ENCODE results near the gene CERS5.

DNA sequence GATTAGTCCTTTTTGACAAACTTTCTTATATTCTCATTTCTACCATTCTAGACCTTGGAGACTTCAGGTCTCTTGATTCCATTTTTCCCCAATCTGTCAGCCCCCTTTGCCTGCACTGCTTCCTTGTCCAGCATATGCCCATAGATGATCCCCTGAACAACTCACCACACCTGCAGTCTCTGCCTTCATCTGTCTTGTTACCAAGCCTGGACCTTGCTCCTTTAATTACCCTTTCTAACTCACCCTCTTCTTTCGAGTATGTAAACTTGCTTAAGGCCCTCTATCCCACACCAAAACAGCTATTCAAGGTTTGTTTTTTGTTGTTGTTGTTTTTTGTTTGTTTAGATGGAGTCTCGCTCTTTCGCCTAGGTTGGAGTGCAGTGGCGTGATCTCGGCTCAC lies 45.5 kb downstream of the CERS5 start:
- TF ChIP-seq EZH2 (IDR thresholded peaks at IDR 0.05), result no peak
- TF ChIP-seq, protein P1, sequence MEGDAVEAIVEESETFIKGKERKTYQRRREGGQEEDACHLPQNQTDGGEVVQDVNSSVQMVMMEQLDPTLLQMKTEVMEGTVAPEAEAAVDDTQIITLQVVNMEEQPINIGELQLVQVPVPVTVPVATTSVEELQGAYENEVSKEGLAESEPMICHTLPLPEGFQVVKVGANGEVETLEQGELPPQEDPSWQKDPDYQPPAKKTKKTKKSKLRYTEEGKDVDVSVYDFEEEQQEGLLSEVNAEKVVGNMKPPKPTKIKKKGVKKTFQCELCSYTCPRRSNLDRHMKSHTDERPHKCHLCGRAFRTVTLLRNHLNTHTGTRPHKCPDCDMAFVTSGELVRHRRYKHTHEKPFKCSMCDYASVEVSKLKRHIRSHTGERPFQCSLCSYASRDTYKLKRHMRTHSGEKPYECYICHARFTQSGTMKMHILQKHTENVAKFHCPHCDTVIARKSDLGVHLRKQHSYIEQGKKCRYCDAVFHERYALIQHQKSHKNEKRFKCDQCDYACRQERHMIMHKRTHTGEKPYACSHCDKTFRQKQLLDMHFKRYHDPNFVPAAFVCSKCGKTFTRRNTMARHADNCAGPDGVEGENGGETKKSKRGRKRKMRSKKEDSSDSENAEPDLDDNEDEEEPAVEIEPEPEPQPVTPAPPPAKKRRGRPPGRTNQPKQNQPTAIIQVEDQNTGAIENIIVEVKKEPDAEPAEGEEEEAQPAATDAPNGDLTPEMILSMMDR (IDR thresholded peaks at IDR 0.05), result no peak
